Neutrophil (primary cell): Measurements from ENCODE around the gene KANTR.

Experiments
- H3K27ac ChIP-seq: fragments of 200-600 bp; sonication (generic); 2 replicates; pipeline ENCODE4 v1.5.1; 2016; ENCODE audit warnings: mild to moderate bottlenecking, moderate library complexity
- H3K27me3 ChIP-seq: fragments of 200-600 bp; sonication (generic); 2 replicates; pipeline ENCODE4 v1.6.0; 2016; ENCODE audit warnings: mild to moderate bottlenecking
- H3K36me3 ChIP-seq: fragments of 200-600 bp; sonication (generic); 2 replicates; pipeline ENCODE4 v1.5.1; 2017
- H3K4me1 ChIP-seq, 2 experiments: fragments of 200-600 bp in 1 of 2; sonication (generic) in 1 of 2; 1 replicate in 1 of 2; 2 replicates in 1 of 2; pipeline versions ENCODE4 v1.5.1 to v1.6.1; 2013 to 2016; ENCODE audit warnings: low read depth in 1 of 2, low read length in 1 of 2, mild to moderate bottlenecking in 1 of 2, moderate library complexity in 1 of 2; ENCODE audit not compliant: control insufficient read depth in 1 of 2, insufficient read depth in 1 of 2
- H3K4me3 ChIP-seq, 2 experiments: fragments of 200-600 bp in 1 of 2; sonication (generic) in 1 of 2; 1 replicate in 1 of 2; 2 replicates in 1 of 2; pipeline ENCODE4 v1.5.1; 2013 to 2016; ENCODE audit warnings: low read depth in 1 of 2, low read length in 1 of 2, mild to moderate bottlenecking in 1 of 2, moderate library complexity in 1 of 2
- H3K9me3 ChIP-seq: fragments of 200-600 bp; sonication (generic); 2 replicates; pipeline ENCODE4 v1.5.1; 2016
- CTCF ChIP-seq: fragments of 200-600 bp; sonication (generic); IDR thresholded peaks from 2 replicates; pipeline ENCODE4 v1.5.1; 2016; ENCODE audit warnings: antibody characterized with exemption

The KANTR gene

GRCh38 chrX:53082773-53083616, 10.9 kb upstream of the KANTR start:
- peak overlapping the region; percentile 57 to 72 for H3K4me3 ChIP-seq
- H3K36me3 ChIP-seq = no peaks in the 10 kb centered on the region
- no peaks in the 10 kb centered on the region for H3K9me3 ChIP-seq
- peaks cover 11% of the 10 kb centered on the region for H3K27me3 ChIP-seq
- H3K27ac ChIP-seq = no peak overlapping the region
- H3K4me1 ChIP-seq = peaks cover 12 to 15% of the 10 kb centered on the region in 2 experiments
- TF ChIP-seq CTCF = no peak

- Histone ChIP-seq H3K4me1 (peaks cover 23 to 26% of the 10 kb centered on the region in 2 experiments), H3K4me3 (no peak overlapping the region), H3K9me3 (no peaks in the 10 kb centered on the region), H3K27ac (no peak overlapping the region), H3K27me3 (peaks cover 11% of the 10 kb centered on the region), H3K36me3 (no peaks in the 10 kb centered on the region)
- TF ChIP-seq CTCF = no peak
Observed at GRCh38 chrX:53084043-53084570, 9.8 kb upstream of the KANTR start.

- TF ChIP-seq CTCF = no peak
- H3K4me1 ChIP-seq = peaks cover 25 to 28% of the 10 kb centered on the region in 2 experiments
Observed at GRCh38 chrX:53084863-53085262, 9.1 kb upstream of the KANTR start.

GRCh38 chrX:53085661-53086229, 8.2 kb upstream of the KANTR start:
- no peak overlapping the region for H3K27ac ChIP-seq
- no peak overlapping the region for H3K4me3 ChIP-seq

More at GRCh38 chrX:53084863-53085262, 9.1 kb upstream of the KANTR start:
- no peak overlapping the region for H3K4me3 ChIP-seq
- no peak overlapping the region for H3K27ac ChIP-seq
- H3K36me3 ChIP-seq = no peaks in the 10 kb centered on the region
- H3K9me3 ChIP-seq = no peaks in the 10 kb centered on the region
- H3K27me3 ChIP-seq = peaks cover 11% of the 10 kb centered on the region

GRCh38 chrX:53086464-53086863, 7.5 kb upstream of the KANTR start:
- Histone ChIP-seq H3K27me3 (peaks cover 11% of the 10 kb centered on the region), H3K4me1 (peaks cover 25 to 28% of the 10 kb centered on the region in 2 experiments), H3K4me3 (no peak overlapping the region), H3K27ac (no peak overlapping the region), H3K9me3 (no peaks in the 10 kb centered on the region), H3K36me3 (no peaks in the 10 kb centered on the region)
- no peak for TF ChIP-seq CTCF

More at GRCh38 chrX:53085661-53086229, 8.2 kb upstream of the KANTR start:
- TF ChIP-seq CTCF = no peak
- Histone ChIP-seq H3K36me3 (no peaks in the 10 kb centered on the region), H3K4me1 (peaks cover 25 to 28% of the 10 kb centered on the region in 2 experiments), H3K27me3 (peaks cover 11% of the 10 kb centered on the region), H3K9me3 (no peaks in the 10 kb centered on the region)
